ENCODE results near the gene HEPH. TPM values are rescaled to one million over a fixed set of nuclear protein-coding genes. Genes with fewer than 3 reads are reported as not detected.

HEPH gene
- polyA plus RNA-seq, 2 of the 4 experiments (the other 2 are of a cell fraction): not detected

DNA sequence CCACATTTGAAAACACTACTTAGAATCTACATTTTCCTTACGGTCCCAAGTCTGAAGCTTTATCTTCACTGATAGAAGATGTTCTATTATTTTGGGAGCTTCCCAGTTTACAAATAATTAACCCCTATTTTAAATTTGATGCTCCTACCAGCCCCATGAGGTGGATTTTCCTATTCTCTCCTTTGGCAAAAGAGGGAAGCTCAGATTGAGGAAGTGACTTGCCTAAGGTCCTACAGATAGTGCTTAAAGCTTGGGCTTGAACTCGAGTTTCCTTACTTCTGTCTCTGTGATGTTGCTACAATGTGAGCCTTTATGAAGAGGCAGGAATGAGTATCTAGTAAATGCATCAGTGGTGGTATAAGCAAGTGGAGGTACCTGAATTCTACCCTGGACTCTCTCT, 27.5 kb downstream of the HEPH start:
- TF ChIP-seq USF2 (IDR thresholded peaks at IDR 0.05): no peak
- TF ChIP-seq, protein P1, sequence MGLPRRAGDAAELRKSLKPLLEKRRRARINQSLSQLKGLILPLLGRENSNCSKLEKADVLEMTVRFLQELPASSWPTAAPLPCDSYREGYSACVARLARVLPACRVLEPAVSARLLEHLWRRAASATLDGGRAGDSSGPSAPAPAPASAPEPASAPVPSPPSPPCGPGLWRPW (IDR thresholded peaks at IDR 0.05): no peak
- TF ChIP-seq SREBF2 (IDR thresholded peaks at IDR 0.05): no peak
- TF ChIP-seq CHD2 (IDR thresholded peaks at IDR 0.05; ENCODE audit: low read length, partially characterized antibody): no peak
- TF ChIP-seq HEYL (CRISPR knock-in tag; IDR thresholded peaks at IDR 0.05): no peak
- no peak for TF ChIP-seq RARB (CRISPR knock-in tag; IDR thresholded peaks at IDR 0.05)
- H3K9me3 ChIP-seq: no peaks in the 10 kb centered on the region
- no peak overlapping the region for H3K4me3 ChIP-seq
- CTCF ChIA-PET: no interaction called here
- no peak overlapping the region for H3K4me2 ChIP-seq
- no peak overlapping the region for H3K27ac ChIP-seq
- POLR2A ChIA-PET: no interaction called here
- FAIRE-seq (no peak), ATAC-seq (no peak), DNase-seq (ENCODE audit: low read depth in 1 of 2, low spot score in 1 of 2) (no peak)
- no peaks in the 10 kb centered on the region for H3K4me1 ChIP-seq
- WGBS (ENCODE audit: missing lambda C conversion rate): 40% methylated on average over 2 of the region's 2 CpGs

DNA sequence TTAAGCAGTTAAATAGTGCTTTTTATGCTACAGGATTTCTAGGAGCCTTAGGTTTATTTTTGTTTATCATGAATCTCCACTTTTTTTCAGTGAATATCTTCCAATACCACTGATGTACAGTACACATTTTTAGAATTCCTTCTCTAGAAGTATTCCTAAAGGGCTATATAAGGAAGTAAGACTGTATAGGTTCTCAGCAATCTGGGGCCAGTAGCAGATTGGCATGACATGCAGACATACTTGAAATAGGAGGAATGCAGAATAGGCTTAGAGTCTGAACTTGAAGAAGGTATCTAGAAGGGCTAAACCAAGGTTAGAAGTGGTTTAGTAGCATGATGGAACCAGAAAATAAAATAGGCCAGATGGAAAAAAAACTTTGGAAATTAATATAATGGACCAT, 29.8 kb downstream of the HEPH start:
- H3K4me2 ChIP-seq: no peak overlapping the region
- no peak for TF ChIP-seq ZSCAN20 (CRISPR knock-in tag; IDR thresholded peaks at IDR 0.05)
- no peak for TF ChIP-seq CHD4 (IDR thresholded peaks at IDR 0.05; ENCODE audit: borderline replicate concordance)
- TF ChIP-seq EHMT2 (IDR thresholded peaks at IDR 0.05; ENCODE audit: low read depth): no peak
- no peak for TF ChIP-seq ZFP36 (IDR thresholded peaks at IDR 0.05; ENCODE audit: borderline replicate concordance, partially characterized antibody)
- TF ChIP-seq KDM1A (IDR thresholded peaks at IDR 0.05; ENCODE audit: low read depth): no peak
- no peak for TF ChIP-seq MYC (IDR thresholded peaks at IDR 0.05; ENCODE audit: borderline replicate concordance, low read length)
- no peak for TF ChIP-seq JUNB (IDR thresholded peaks at IDR 0.05)
- no peak for TF ChIP-seq CBX2 (IDR thresholded peaks at IDR 0.05; ENCODE audit: borderline replicate concordance, low read depth)
- TF ChIP-seq POLR2A (IDR thresholded peaks at IDR 0.05; ENCODE audit: low read length): no peak
- TF ChIP-seq JUN (IDR thresholded peaks at IDR 0.05): no peak
- TF ChIP-seq, protein P1 (IDR thresholded peaks at IDR 0.05): no peak
- TF ChIP-seq CEBPB (IDR thresholded peaks at IDR 0.05): no peak
- TF ChIP-seq, protein P2, sequence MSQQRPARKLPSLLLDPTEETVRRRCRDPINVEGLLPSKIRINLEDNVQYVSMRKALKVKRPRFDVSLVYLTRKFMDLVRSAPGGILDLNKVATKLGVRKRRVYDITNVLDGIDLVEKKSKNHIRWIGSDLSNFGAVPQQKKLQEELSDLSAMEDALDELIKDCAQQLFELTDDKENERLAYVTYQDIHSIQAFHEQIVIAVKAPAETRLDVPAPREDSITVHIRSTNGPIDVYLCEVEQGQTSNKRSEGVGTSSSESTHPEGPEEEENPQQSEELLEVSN (IDR thresholded peaks at IDR 0.05; ENCODE audit: borderline replicate concordance, low read depth): no peak
- TF ChIP-seq, protein P3, sequence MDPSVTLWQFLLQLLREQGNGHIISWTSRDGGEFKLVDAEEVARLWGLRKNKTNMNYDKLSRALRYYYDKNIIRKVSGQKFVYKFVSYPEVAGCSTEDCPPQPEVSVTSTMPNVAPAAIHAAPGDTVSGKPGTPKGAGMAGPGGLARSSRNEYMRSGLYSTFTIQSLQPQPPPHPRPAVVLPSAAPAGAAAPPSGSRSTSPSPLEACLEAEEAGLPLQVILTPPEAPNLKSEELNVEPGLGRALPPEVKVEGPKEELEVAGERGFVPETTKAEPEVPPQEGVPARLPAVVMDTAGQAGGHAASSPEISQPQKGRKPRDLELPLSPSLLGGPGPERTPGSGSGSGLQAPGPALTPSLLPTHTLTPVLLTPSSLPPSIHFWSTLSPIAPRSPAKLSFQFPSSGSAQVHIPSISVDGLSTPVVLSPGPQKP (IDR thresholded peaks at IDR 0.05; ENCODE audit: low read depth, low read length): no peak
- no peak for TF ChIP-seq FOSL2 (IDR thresholded peaks at IDR 0.05)
- no peak for TF ChIP-seq FOSL2 (CRISPR knock-in tag; IDR thresholded peaks at IDR 0.05)
- TF ChIP-seq SREBF2 (IDR thresholded peaks at IDR 0.05): no peak
- TF ChIP-seq MAZ (IDR thresholded peaks at IDR 0.05; ENCODE audit: borderline replicate concordance, low read depth, low read length): no peak
- TF ChIP-seq RNF2 (IDR thresholded peaks at IDR 0.05; ENCODE audit: borderline replicate concordance, low read depth): no peak
- POLR2A ChIA-PET: no interaction called here
- H3K9me3 ChIP-seq: no peaks in the 10 kb centered on the region
- no peak for FAIRE-seq
- no peak for ATAC-seq
- H3K4me1 ChIP-seq: no peaks in the 10 kb centered on the region
- no peak overlapping the region for H3K4me3 ChIP-seq
- no peak overlapping the region for H3K27ac ChIP-seq
- DNase-seq (ENCODE audit: low read depth in 1 of 2, low spot score in 1 of 2): no peak
- CTCF ChIA-PET: interaction anchor here (1.0 kb wide), 1 partner anchor 535 kb away, joined by 4 read pairs; no protein-coding TSS in a partner anchor

Data from A549 (cell line).